Astrocyte (in vitro differentiated cells and primary cell): ENCODE measurements around the gene TTLL8.

ENCODE experiments used
- EZH2 ChIP-seq: IDR thresholded peaks from 2 replicates; pipeline ENCODE4 v1.6.1; 2012; ENCODE audit warnings: mild to moderate bottlenecking, low read length, inconsistent platforms; ENCODE audit not compliant: insufficient read depth
- TF ChIP-seq, protein P1 (sequence below): IDR thresholded peaks from 2 replicates; pipeline ENCODE4 v1.5.1; 2011; ENCODE audit warnings: low read depth, mild to moderate bottlenecking, inconsistent platforms, low read length, moderate library complexity; ENCODE audit not compliant: insufficient read depth

DNA sequence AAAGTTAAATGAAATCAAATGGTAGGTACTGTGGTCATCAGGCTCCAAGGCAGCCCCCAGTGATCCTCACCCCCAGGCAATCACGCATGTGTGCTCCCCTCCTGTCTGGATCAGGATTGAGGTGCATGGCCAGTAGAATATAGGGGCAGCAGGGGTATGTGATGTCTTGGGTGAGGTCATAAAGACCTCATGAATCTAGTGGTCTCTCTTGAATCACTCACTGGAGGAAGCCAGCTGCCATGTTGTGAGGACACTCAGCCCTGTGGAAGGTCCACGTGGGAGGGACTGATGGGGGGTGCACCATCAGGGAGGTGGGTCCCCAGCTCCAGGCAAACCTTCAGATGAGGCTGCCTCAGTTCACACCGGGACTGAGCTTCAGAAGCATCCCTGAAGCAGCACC, 38.8 kb downstream of the TTLL8 start:
- TF ChIP-seq, protein P1, sequence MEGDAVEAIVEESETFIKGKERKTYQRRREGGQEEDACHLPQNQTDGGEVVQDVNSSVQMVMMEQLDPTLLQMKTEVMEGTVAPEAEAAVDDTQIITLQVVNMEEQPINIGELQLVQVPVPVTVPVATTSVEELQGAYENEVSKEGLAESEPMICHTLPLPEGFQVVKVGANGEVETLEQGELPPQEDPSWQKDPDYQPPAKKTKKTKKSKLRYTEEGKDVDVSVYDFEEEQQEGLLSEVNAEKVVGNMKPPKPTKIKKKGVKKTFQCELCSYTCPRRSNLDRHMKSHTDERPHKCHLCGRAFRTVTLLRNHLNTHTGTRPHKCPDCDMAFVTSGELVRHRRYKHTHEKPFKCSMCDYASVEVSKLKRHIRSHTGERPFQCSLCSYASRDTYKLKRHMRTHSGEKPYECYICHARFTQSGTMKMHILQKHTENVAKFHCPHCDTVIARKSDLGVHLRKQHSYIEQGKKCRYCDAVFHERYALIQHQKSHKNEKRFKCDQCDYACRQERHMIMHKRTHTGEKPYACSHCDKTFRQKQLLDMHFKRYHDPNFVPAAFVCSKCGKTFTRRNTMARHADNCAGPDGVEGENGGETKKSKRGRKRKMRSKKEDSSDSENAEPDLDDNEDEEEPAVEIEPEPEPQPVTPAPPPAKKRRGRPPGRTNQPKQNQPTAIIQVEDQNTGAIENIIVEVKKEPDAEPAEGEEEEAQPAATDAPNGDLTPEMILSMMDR: no peak
- TF ChIP-seq EZH2: no peak
